Effector memory CD8-positive, alpha-beta T cell (primary cell): ENCODE measurements around the gene ASB7.
A peak's percentile ranks its signal among the peaks of the same experiment; 100 is the strongest.

Experiments used
- ATAC-seq: fragments of 150-1000 bp; cut with Tn5 transposase; replicated peaks from 2 replicates; pipeline ENCODE4 v1.10.0; 2021; ENCODE audit warnings: mild to moderate bottlenecking, moderate library complexity
- DNase-seq, 3 experiments: peaks; one replicate each; pipeline ENCODE4 v3.0.0; 2021
- H3K27ac Mint-ChIP-seq, 2 donors: one replicate each; pipeline ENCODE4 v1.8.0; 2022; ENCODE audit warnings: mild to moderate bottlenecking in 2 of 2, mixed read lengths in 2 of 2, moderate library complexity in 2 of 2
- H3K27me3 Mint-ChIP-seq, 2 donors: one replicate each; pipeline ENCODE4 v1.8.0; 2022; ENCODE audit warnings: mixed read lengths in 2 of 2
- H3K36me3 Mint-ChIP-seq: one replicate; pipeline ENCODE4 v1.8.0; 2022; ENCODE audit warnings: mild to moderate bottlenecking, moderate library complexity, mixed read lengths; ENCODE audit not compliant: insufficient read depth
- H3K4me1 Mint-ChIP-seq, 2 donors: one replicate each; pipeline ENCODE4 v1.8.0; 2022; ENCODE audit warnings: low read depth in 2 of 2, mixed read lengths in 2 of 2
- H3K4me3 Mint-ChIP-seq, 2 donors: one replicate each; pipeline ENCODE4 v1.8.0; 2022; ENCODE audit warnings: mild to moderate bottlenecking in 2 of 2, mixed read lengths in 2 of 2, moderate library complexity in 2 of 2
- H3K9me3 Mint-ChIP-seq, 2 donors: one replicate each; pipeline ENCODE4 v1.8.0; 2022; ENCODE audit warnings: mixed read lengths in 2 of 2

ASB7 gene

DNA sequence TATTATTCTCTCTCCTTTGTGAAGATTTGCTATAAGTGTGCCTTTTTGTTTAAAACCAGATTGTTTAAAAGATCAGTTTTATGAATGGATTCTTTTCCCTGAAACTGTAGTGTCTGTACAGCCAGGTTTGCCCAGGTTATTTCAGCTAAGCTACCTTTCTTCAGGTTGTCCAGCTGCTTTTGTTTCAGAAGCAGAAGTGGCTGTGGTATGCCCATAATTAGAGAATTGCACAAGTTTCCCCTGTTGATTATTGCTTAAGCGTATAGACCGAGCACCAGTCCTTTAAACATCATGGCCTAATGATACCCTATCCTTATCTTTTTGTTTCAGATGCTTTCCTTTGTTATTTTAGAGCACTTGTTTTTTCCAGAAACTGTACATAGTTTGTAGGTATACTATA lies 10.2 kb downstream of the ASB7 start:
- peaks cover 57% of the 10 kb centered on the region for H3K36me3 Mint-ChIP-seq

DNA sequence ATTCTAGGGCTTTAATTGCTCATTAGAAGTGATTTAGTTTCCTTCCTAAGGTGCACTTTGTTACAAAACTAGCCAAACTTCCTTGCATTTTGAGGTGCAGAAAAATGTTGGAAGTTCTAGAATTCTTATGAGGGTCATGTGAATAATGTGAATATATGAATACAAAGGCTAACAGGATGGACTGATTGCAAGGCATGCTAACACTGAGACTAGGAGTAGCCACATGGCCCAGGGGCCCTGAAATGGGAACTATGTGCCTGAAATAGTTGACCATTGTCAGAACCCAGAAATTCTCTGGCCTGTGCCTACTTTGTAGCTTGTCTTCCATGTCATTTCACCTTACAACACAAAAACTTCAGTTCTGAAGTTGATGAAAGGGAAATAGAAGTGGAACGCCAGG lies 10.8 kb downstream of the ASB7 start:
- H3K4me1 Mint-ChIP-seq: peaks cover 12 to 15% of the 10 kb centered on the region in 2 donors
- ATAC-seq: no peak
- H3K27ac Mint-ChIP-seq: peak overlapping the region in 1 of 2 donors; percentile 76
- no peak overlapping the region for H3K4me3 Mint-ChIP-seq
- H3K36me3 Mint-ChIP-seq: peaks cover 59% of the 10 kb centered on the region
- no peaks in the 10 kb centered on the region for H3K9me3 Mint-ChIP-seq
- H3K27me3 Mint-ChIP-seq: no peaks in the 10 kb centered on the region
- DNase-seq: no peak

More for the DNA sequence above, 10.2 kb downstream of the ASB7 start:
- H3K4me3 Mint-ChIP-seq: no peak overlapping the region
- H3K27ac Mint-ChIP-seq: no peak overlapping the region
- no peak for ATAC-seq
- no peaks in the 10 kb centered on the region for H3K9me3 Mint-ChIP-seq
- no peak for DNase-seq
- H3K4me1 Mint-ChIP-seq: peaks cover 15 to 16% of the 10 kb centered on the region in 2 donors
- H3K27me3 Mint-ChIP-seq: no peaks in the 10 kb centered on the region

DNA sequence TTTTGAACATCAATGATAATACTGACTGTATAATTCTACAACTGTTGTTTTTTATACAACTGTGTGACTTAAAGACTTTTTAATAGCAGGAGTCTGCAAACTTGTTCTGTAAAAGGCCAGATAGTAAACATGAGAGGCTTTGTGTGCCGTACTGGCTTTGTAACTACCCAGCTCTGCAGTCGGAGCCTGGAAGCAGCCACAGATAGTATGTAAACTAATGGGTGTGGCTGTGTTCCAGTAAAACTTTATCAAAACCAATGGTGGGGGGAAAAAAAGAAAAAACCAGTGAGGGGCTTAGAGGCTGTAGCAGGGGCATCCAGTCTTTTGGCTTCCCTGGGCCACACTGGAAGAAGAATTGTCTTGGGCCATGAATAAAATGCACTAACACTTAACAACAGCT lies 11.9 kb downstream of the ASB7 start:
- Mint-ChIP-seq H3K9me3 (no peaks in the 10 kb centered on the region), H3K27me3 (no peaks in the 10 kb centered on the region), H3K27ac (peak overlapping the region in 1 of 2 donors; percentile 76), H3K4me1 (peaks cover 12 to 13% of the 10 kb centered on the region in 2 donors), H3K36me3 (peaks cover 62% of the 10 kb centered on the region), H3K4me3 (no peak overlapping the region)
- ATAC-seq: no peak
- no peak for DNase-seq

DNA sequence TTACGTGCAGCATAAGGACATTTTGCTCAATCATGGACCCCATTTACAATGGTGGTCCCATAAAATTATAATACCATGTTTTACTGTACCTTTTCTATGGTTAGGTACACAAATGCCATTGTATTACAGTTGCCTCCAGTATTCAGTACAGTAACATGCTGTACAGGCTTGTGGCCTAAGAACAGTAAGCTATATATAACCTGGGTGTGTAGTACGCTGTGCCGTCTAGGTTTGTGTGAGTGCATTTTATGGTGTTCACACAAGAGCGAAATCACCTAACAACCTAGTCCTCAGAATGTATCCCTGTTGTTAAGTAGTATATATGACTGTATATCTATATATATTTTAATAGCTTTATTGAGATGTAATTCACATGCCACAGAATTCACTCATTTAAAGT lies 12.5 kb downstream of the ASB7 start:
- no peak overlapping the region for H3K4me3 Mint-ChIP-seq
- H3K9me3 Mint-ChIP-seq: no peaks in the 10 kb centered on the region
- DNase-seq: no peak
- no peak overlapping the region for H3K27ac Mint-ChIP-seq
- peaks cover 59% of the 10 kb centered on the region for H3K36me3 Mint-ChIP-seq
- H3K4me1 Mint-ChIP-seq: peaks cover 12 to 13% of the 10 kb centered on the region in 2 donors
- no peak for ATAC-seq
- H3K27me3 Mint-ChIP-seq: no peaks in the 10 kb centered on the region

DNA sequence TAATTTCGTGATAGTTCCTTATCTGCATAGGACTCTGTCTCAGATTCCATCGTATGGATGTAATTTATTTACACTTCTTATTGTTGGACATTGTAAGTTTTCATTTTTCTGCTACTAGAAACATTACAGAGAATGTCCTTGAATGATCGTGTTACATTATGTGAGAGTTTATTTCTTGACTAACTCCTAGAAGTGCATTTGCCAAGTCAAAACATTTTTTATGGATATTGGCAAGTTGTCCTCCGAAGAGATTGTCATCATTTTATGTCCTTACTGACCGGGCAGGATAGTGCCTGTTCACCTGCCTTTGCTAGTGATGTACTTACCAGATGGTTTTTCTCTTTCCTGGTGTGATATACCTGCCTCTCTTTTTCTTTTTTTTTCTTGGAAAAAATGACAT lies 13.4 kb downstream of the ASB7 start:
- Mint-ChIP-seq H3K27me3 (no peaks in the 10 kb centered on the region), H3K27ac (no peak overlapping the region), H3K4me1 (peaks cover 12 to 13% of the 10 kb centered on the region in 2 donors), H3K4me3 (no peak overlapping the region), H3K36me3 (peaks cover 56% of the 10 kb centered on the region), H3K9me3 (no peaks in the 10 kb centered on the region)
- ATAC-seq: no peak
- DNase-seq: no peak

DNA sequence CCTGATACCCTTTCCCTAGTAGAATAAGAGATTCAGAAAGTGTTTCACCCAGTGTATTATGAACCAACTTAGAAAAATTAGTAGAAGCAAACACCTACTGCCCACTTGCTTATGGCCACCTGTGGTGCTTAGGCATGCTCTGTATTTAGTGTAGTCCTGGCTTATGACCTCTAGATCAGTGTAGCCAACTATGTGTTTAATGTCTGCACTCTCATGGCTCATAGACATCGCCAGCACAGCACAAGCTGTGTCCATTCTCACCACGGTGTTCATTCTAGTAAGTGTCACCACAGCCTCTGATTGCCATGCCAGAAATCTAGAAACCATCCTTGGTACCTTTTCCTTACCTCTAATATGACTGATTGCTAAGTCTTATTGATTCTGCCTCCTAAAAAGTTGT lies 14.3 kb downstream of the ASB7 start:
- Mint-ChIP-seq H3K36me3 (peaks cover 48% of the 10 kb centered on the region), H3K9me3 (no peaks in the 10 kb centered on the region), H3K4me3 (no peak overlapping the region), H3K4me1 (peaks cover 12 to 13% of the 10 kb centered on the region in 2 donors), H3K27me3 (no peaks in the 10 kb centered on the region), H3K27ac (peak overlapping the region; percentile 69 to 79)
- no peak for ATAC-seq
- no peak for DNase-seq

DNA sequence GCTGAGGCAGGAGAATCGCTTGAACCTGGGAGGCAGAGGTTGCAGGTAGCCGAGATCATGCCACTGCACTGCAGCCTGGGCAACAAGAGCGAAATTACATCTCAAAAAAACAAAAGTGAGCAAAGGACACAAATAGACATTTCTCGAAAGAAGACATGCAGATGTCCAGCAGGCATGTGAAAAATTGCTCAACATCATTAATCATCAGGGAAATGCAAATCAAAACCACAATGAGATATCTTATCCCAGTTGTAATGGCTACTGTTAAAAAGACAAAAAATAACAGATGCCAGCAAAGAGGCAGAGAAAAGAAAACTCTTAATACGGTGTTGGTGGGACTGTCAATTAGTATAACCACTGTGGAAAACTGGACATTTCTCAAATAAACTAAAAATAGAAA lies 20.9 kb downstream of the ASB7 start:
- Mint-ChIP-seq H3K4me1 (peaks cover 3 to 8% of the 10 kb centered on the region in 2 donors), H3K9me3 (no peaks in the 10 kb centered on the region), H3K4me3 (no peak overlapping the region), H3K36me3 (peaks cover 19% of the 10 kb centered on the region), H3K27ac (peak overlapping the region in 1 of 2 donors; percentile 42), H3K27me3 (no peaks in the 10 kb centered on the region)
- DNase-seq: no peak
- ATAC-seq: no peak

DNA sequence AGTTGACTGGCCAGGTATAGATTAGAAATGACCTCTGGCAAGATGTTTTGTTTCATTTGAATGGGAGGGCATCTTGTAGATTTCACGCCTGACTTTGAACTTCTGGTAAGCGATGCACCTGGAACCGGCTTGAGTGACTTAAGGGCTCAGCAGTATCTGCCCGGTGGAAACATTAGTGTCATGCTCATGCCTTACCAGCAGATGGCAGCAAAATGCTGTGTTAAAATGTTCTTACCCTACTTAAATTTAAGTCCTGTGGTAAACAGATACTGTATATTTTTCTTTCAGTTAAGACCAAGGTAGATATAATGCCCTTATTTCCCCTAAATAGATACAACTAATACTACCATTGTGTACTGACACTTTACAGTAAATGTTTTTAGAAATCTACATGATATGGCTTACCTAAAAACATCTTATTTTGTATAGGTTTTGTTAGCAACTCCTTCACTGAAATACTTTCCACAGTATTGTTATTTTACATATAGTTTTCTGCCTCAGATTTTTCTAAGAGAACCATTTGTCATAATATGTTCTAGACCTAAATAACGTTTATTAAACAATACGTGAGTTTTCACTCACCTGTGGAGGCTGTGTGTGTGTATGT lies 25.5 kb downstream of the ASB7 start:
- no peaks in the 10 kb centered on the region for H3K27me3 Mint-ChIP-seq
- H3K27ac Mint-ChIP-seq: peak overlapping the region in 1 of 2 donors; percentile 4
- H3K36me3 Mint-ChIP-seq: peaks cover 22% of the 10 kb centered on the region
- no peaks in the 10 kb centered on the region for H3K9me3 Mint-ChIP-seq
- peaks cover 9 to 13% of the 10 kb centered on the region in 2 donors for H3K4me1 Mint-ChIP-seq
- ATAC-seq (peak; percentile 86), DNase-seq (peak; percentile 52 to 68 (median 61))
- H3K4me3 Mint-ChIP-seq: no peak overlapping the region

DNA sequence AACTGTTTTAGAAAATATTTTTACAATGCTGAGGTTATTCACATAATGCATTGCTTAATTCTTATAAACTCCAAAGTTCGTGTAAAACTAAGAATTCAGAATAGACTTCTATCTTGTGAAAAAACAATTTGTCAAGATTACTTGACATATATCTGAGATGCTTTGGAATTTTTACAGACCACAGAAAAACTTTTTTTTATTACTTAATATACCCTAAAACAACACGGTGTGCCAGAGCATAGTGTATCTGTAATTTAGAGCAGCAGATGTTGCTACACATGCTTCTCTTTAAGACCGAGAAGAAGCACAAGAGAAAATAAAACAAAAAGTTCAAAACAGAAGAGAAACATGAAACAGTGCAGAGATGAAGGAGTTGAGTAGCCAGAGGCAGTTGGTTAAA lies 26.4 kb downstream of the ASB7 start:
- Mint-ChIP-seq H3K27ac (no peak overlapping the region), H3K4me3 (no peak overlapping the region), H3K4me1 (peaks cover 15 to 21% of the 10 kb centered on the region in 2 donors), H3K9me3 (no peaks in the 10 kb centered on the region), H3K36me3 (peaks cover 23% of the 10 kb centered on the region), H3K27me3 (no peaks in the 10 kb centered on the region)
- no peak for ATAC-seq
- DNase-seq: no peak

DNA sequence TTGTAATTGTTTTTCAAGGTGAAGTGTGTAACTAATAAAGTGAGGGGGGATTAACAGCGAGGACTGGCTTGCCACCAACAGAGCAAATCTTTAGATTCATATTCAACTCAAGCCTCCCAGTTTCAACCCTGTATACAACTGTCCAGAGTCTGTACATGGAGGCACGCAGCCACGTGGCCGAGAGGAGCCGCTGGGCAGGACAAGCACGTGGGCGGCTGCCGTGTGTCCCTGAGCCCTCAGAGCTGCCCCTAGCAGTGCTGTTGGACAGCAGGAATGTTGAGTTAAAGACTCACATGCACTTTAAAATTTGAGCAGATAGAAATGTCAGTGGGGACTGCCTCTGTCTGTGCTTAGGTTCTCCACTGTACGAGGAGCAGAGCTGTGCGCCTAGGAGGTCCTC lies 29.4 kb downstream of the ASB7 start:
- peaks cover 23% of the 10 kb centered on the region for H3K36me3 Mint-ChIP-seq
- DNase-seq: no peak
- no peak for ATAC-seq
- H3K4me3 Mint-ChIP-seq: no peak overlapping the region
- H3K9me3 Mint-ChIP-seq: no peaks in the 10 kb centered on the region
- no peaks in the 10 kb centered on the region for H3K27me3 Mint-ChIP-seq
- no peak overlapping the region for H3K27ac Mint-ChIP-seq
- peaks cover 35 to 41% of the 10 kb centered on the region in 2 donors for H3K4me1 Mint-ChIP-seq

DNA sequence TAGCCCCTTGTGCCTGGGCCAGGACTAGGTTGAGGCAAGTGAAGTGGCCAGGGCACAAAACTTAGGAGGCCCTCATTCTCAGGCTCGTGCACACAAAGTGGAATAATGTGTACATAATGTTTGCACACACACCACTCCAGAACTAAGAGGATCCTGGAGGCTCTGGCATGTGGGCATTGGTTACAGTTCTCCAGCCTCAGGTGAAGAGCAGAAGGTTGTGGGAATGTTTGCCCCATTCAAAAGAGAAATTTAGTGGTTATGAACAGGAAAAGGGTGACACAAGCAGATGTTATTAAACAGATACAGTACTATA lies 31.3 kb downstream of the ASB7 start:
- no peak overlapping the region for H3K4me3 Mint-ChIP-seq
- H3K27ac Mint-ChIP-seq: peak overlapping the region in 1 of 2 donors; percentile 82
- ATAC-seq (no peak), DNase-seq (no peak)
- H3K4me1 Mint-ChIP-seq: peaks cover 35 to 38% of the 10 kb centered on the region in 2 donors
- no peaks in the 10 kb centered on the region for H3K27me3 Mint-ChIP-seq
- no peaks in the 10 kb centered on the region for H3K9me3 Mint-ChIP-seq
- H3K36me3 Mint-ChIP-seq: peaks cover 23% of the 10 kb centered on the region

DNA sequence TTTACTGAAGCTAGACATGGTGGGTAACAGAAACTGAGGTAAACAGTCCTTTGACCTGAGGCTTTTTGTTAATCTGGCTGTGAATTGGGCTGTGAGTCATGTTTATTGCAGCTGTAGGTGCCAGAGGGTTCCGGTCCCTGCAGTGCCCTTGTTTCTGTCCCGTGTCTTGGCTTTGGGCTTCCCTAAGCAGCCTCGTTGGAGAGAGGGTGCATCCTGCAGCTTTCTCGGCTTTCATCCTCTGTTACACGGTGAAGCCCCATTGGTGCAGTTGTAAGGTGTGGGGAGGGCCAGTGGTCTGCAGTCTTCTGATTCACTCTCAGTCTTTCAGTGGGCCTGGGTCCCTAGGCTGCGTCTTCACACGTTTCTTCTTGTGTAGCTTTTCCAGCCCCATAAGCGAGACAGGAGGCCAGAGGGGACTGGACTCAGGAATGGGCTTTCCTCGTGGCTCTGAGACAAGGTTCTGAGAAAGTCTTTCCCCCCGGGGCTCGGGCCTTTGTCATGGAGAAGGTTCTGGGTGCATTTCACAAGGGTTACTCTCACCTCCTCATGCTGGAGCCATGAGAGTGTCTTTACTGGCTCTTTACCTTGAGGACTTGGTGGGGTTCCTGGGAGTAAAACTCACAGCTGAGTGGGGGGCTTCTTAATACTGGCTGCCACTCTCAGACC lies 33.1 kb downstream of the ASB7 start:
- peak overlapping the region in 1 of 2 donors; percentile 30 for H3K4me3 Mint-ChIP-seq

DNA sequence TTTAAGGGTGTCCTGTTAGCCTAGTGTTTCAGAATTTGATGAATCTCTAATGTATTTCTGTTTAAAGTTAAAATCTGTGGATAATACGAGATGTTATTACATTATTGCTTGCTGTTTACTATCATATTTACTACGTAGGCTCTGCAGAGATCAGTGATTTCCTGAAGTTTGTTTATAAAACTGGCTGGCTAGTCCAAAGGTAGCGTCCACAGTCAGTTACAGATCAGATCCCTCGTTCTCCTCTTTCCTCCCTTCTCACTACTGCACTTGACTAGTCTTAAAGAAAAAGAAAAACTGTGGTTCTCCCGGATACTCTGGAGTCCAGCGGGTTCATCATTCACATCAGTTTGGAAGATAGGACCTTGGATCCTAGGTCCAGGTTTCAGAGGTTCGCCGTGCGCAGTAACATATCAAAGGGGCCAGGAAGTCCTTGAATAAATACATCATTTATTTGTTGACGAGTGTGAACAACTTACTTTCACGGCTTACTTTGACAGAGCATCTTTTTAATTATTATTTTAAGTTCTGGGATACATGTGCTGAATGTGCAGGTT lies 35.9 kb downstream of the ASB7 start:
- ATAC-seq (no peak), DNase-seq (no peak)
- Mint-ChIP-seq H3K9me3 (no peaks in the 10 kb centered on the region), H3K4me3 (no peak overlapping the region), H3K27ac (no peak overlapping the region), H3K36me3 (peaks cover under 1% of the 10 kb centered on the region), H3K4me1 (peaks cover 46 to 55% of the 10 kb centered on the region in 2 donors), H3K27me3 (no peaks in the 10 kb centered on the region)

More for the DNA sequence above, 33.1 kb downstream of the ASB7 start:
- H3K27me3 Mint-ChIP-seq: no peaks in the 10 kb centered on the region
- H3K27ac Mint-ChIP-seq: peak overlapping the region; percentile 20 to 27
- ATAC-seq (no peak), DNase-seq (no peak)
- H3K4me1 Mint-ChIP-seq: peaks cover 40 to 44% of the 10 kb centered on the region in 2 donors
- H3K9me3 Mint-ChIP-seq: no peaks in the 10 kb centered on the region
- H3K36me3 Mint-ChIP-seq: peaks cover 13% of the 10 kb centered on the region
